Trophoblast cell (in vitro differentiated cells and primary cell): ENCODE measurements around the gene TEAD1.

ENCODE experiments used
- DNase-seq, 2 donors: peaks; one replicate each; pipeline ENCODE4 v3.0.0-alpha.2; 2016
- H2AFZ ChIP-seq: 2 replicates; pipeline ENCODE4 v1.6.1; 2013; ENCODE audit warnings: low read length, moderate library complexity, mild to moderate bottlenecking; ENCODE audit not compliant: insufficient read depth, poor library complexity
- H2AK5ac ChIP-seq: 2 replicates; pipeline ENCODE4 v1.6.1; 2013; ENCODE audit warnings: mild to moderate bottlenecking, low read length
- H2BK120ac ChIP-seq: 2 replicates; pipeline ENCODE4 v1.6.1; 2013; ENCODE audit warnings: low read length, mild to moderate bottlenecking, moderate library complexity; ENCODE audit not compliant: insufficient read depth, poor library complexity
- H2BK12ac ChIP-seq: 2 replicates; pipeline ENCODE4 v1.6.1; 2013; ENCODE audit warnings: mild to moderate bottlenecking, low read length, moderate library complexity
- H2BK5ac ChIP-seq: 2 replicates; pipeline ENCODE4 v1.6.1; 2013; ENCODE audit warnings: low read length, low read depth, moderate library complexity, mild to moderate bottlenecking; ENCODE audit not compliant: poor library complexity
- H3K14ac ChIP-seq: 2 replicates; pipeline ENCODE4 v1.6.1; 2013; ENCODE audit warnings: mild to moderate bottlenecking, low read length
- H3K18ac ChIP-seq: 2 replicates; pipeline ENCODE4 v1.6.1; 2013; ENCODE audit warnings: mild to moderate bottlenecking, low read length
- H3K23ac ChIP-seq: 2 replicates; pipeline ENCODE4 v1.6.1; 2013; ENCODE audit warnings: low read length
- H3K27ac ChIP-seq: 2 replicates; pipeline ENCODE4 v1.5.1; 2013; ENCODE audit warnings: low read depth, mild to moderate bottlenecking, inconsistent platforms, low read length, moderate library complexity
- H3K27me3 ChIP-seq: 2 replicates; pipeline ENCODE4 v1.6.1; 2013; ENCODE audit warnings: inconsistent platforms, mild to moderate bottlenecking, low read length, moderate library complexity; ENCODE audit not compliant: insufficient read depth
- H3K36me3 ChIP-seq, 2 experiments: 1 replicate in 1 of 2; 2 replicates in 1 of 2; pipeline ENCODE4 v1.6.1; 2013; ENCODE audit warnings: low read length in 2 of 2, mild to moderate bottlenecking in 2 of 2, moderate library complexity in 1 of 2; ENCODE audit not compliant: insufficient read depth in 2 of 2, control insufficient read depth in 1 of 2
- H3K4ac ChIP-seq: 2 replicates; pipeline ENCODE4 v1.6.1; 2013; ENCODE audit warnings: low read depth, mild to moderate bottlenecking, low read length, moderate library complexity
- H3K4me1 ChIP-seq, 2 experiments: 1 replicate in 1 of 2; 2 replicates in 1 of 2; pipeline ENCODE4 v1.6.1; 2013; ENCODE audit warnings: low read length in 2 of 2, mild to moderate bottlenecking in 2 of 2, moderate library complexity in 1 of 2; ENCODE audit not compliant: insufficient read depth in 2 of 2, control insufficient read depth in 1 of 2
- H3K4me2 ChIP-seq: 2 replicates; pipeline ENCODE4 v1.6.1; 2013; ENCODE audit warnings: inconsistent platforms, mild to moderate bottlenecking, low read length, moderate library complexity
- H3K4me3 ChIP-seq: 2 replicates; pipeline ENCODE4 v1.5.1; 2013; ENCODE audit warnings: mild to moderate bottlenecking, low read depth, low read length, inconsistent platforms
- H3K79me1 ChIP-seq: one replicate; pipeline ENCODE4 v1.6.1; 2013; ENCODE audit warnings: low read length
- H3K79me2 ChIP-seq: 2 replicates; pipeline ENCODE4 v1.6.1; 2013; ENCODE audit warnings: low read length, mild to moderate bottlenecking; ENCODE audit not compliant: control insufficient read depth, insufficient read depth, poor library complexity
- H3K9ac ChIP-seq: 2 replicates; pipeline ENCODE4 v1.6.1; 2013; ENCODE audit warnings: mild to moderate bottlenecking, low read length
- H3K9me3 ChIP-seq: 2 replicates; pipeline ENCODE4 v1.6.1; 2013; ENCODE audit warnings: low read depth, mild to moderate bottlenecking, control low read depth, inconsistent platforms, low read length; ENCODE audit not compliant: insufficient read depth
- H4K12ac ChIP-seq: 2 replicates; pipeline ENCODE4 v1.6.1; 2013; ENCODE audit warnings: low read depth, mild to moderate bottlenecking, low read length, moderate library complexity
- H4K8ac ChIP-seq: 2 replicates; pipeline ENCODE4 v1.6.1; 2013; ENCODE audit warnings: low read depth, mild to moderate bottlenecking, low read length, moderate library complexity
- H4K91ac ChIP-seq: one replicate; pipeline ENCODE4 v1.6.1; 2013; ENCODE audit warnings: low read depth, mild to moderate bottlenecking, low read length, moderate library complexity
- WGBS: extraction: QIAGEN DNeasy Blood & Tissue Kit; methylation state at CpG from one replicate; pipeline ENCODE4 v1.1.7; 2013; ENCODE audit warnings: missing lambda C conversion rate; ENCODE audit not compliant: insufficient read length, insufficient coverage; ENCODE audit errors: extremely low coverage; 5-methylcytosine and 5-hydroxymethylcytosine counted together

TEAD1 gene

GRCh38 chr11:12880327-12880726 lies 206.1 kb downstream of the TEAD1 start:
- H3K23ac ChIP-seq, result no peak overlapping the region
- H3K14ac ChIP-seq, result no peak overlapping the region
- H3K9ac ChIP-seq, result no peak overlapping the region
- no peak overlapping the region for H4K91ac ChIP-seq
- no peak overlapping the region for H2BK120ac ChIP-seq
- no peaks in the 10 kb centered on the region for H3K27me3 ChIP-seq
- peaks cover 2% of the 10 kb centered on the region for H3K9me3 ChIP-seq
- no peak overlapping the region for H2AK5ac ChIP-seq
- no peak overlapping the region for H3K4me2 ChIP-seq
- peaks cover 2% of the 10 kb centered on the region for H3K79me1 ChIP-seq
- peaks cover 4 to 8% of the 10 kb centered on the region in 2 experiments for H3K4me1 ChIP-seq
- H3K27ac ChIP-seq, result no peak overlapping the region
- peaks cover 36 to 49% of the 10 kb centered on the region in 2 experiments for H3K36me3 ChIP-seq
- H3K18ac ChIP-seq, result no peak overlapping the region
- H2BK5ac ChIP-seq, result no peak overlapping the region
- H4K8ac ChIP-seq, result no peak overlapping the region
- H4K12ac ChIP-seq, result no peak overlapping the region
- no peak overlapping the region for H3K4ac ChIP-seq
- no CpG with 5 or more reads among the region's 6 CpGs for WGBS
- no peaks in the 10 kb centered on the region for H3K79me2 ChIP-seq
- H3K4me3 ChIP-seq, result no peak overlapping the region
- no peak overlapping the region for H2AFZ ChIP-seq
- DNase-seq, result no peak
- no peak overlapping the region for H2BK12ac ChIP-seq

- no CpG with 5 or more reads among the region's 5 CpGs for WGBS
- Histone ChIP-seq H4K12ac (no peak overlapping the region), H3K79me2 (no peaks in the 10 kb centered on the region), H4K91ac (no peak overlapping the region), H3K9ac (no peak overlapping the region), H3K27ac (no peak overlapping the region), H3K4me2 (no peak overlapping the region), H2BK12ac (no peak overlapping the region), H2BK120ac (no peak overlapping the region), H3K36me3 (peaks cover 40 to 56% of the 10 kb centered on the region in 2 experiments), H3K4me3 (no peak overlapping the region), H2AK5ac (no peak overlapping the region), H3K79me1 (peaks cover 2% of the 10 kb centered on the region), H3K18ac (no peak overlapping the region), H3K23ac (no peak overlapping the region), H3K9me3 (peaks cover 2% of the 10 kb centered on the region), H3K14ac (no peak overlapping the region), H3K27me3 (no peaks in the 10 kb centered on the region), H3K4ac (no peak overlapping the region), H3K4me1 (peaks cover 0 to 2% of the 10 kb centered on the region in 2 experiments), H2AFZ (no peak overlapping the region), H4K8ac (no peak overlapping the region), H2BK5ac (no peak overlapping the region)
- DNase-seq, result no peak
Observed at GRCh38 chr11:12882670-12883069, 208.4 kb downstream of the TEAD1 start.

GRCh38 chr11:12884751-12885318 lies 210.6 kb downstream of the TEAD1 start:
- Histone ChIP-seq H2BK12ac (no peak overlapping the region), H3K36me3 (peaks cover 37 to 53% of the 10 kb centered on the region in 2 experiments), H2AK5ac (no peak overlapping the region), H3K4me3 (no peak overlapping the region), H3K79me2 (no peaks in the 10 kb centered on the region), H2BK5ac (no peak overlapping the region), H2AFZ (no peak overlapping the region), H3K27ac (no peak overlapping the region), H4K91ac (no peak overlapping the region), H3K9ac (no peak overlapping the region), H2BK120ac (no peak overlapping the region), H4K8ac (no peak overlapping the region), H3K4me2 (no peak overlapping the region), H3K4ac (no peak overlapping the region), H3K14ac (no peak overlapping the region), H4K12ac (no peak overlapping the region), H3K9me3 (no peaks in the 10 kb centered on the region), H3K23ac (no peak overlapping the region), H3K4me1 (peaks cover 0 to 4% of the 10 kb centered on the region in 2 experiments), H3K27me3 (no peaks in the 10 kb centered on the region), H3K79me1 (peaks cover under 1% of the 10 kb centered on the region), H3K18ac (no peak overlapping the region)
- DNase-seq, result peak in 1 of 2 donors; percentile 40
- WGBS, result no CpG with 5 or more reads among the region's 5 CpGs

GRCh38 chr11:12885717-12886239 lies 211.6 kb downstream of the TEAD1 start:
- Histone ChIP-seq H2BK120ac (no peak overlapping the region), H2BK12ac (no peak overlapping the region), H3K79me2 (no peaks in the 10 kb centered on the region), H3K14ac (no peak overlapping the region), H3K4me3 (no peak overlapping the region), H2AFZ (no peak overlapping the region), H3K4me1 (peaks cover 0 to 4% of the 10 kb centered on the region in 2 experiments), H4K8ac (no peak overlapping the region), H3K27ac (no peak overlapping the region), H3K4me2 (no peak overlapping the region), H4K91ac (no peak overlapping the region), H3K36me3 (peaks cover 32 to 49% of the 10 kb centered on the region in 2 experiments), H2AK5ac (no peak overlapping the region), H3K23ac (no peak overlapping the region), H3K27me3 (no peaks in the 10 kb centered on the region), H3K9ac (no peak overlapping the region), H4K12ac (no peak overlapping the region), H3K9me3 (no peaks in the 10 kb centered on the region), H3K18ac (no peak overlapping the region), H3K4ac (no peak overlapping the region), H3K79me1 (no peaks in the 10 kb centered on the region), H2BK5ac (no peak overlapping the region)
- DNase-seq, result no peak
- no CpG with 5 or more reads among the region's 8 CpGs for WGBS
